Upper lobe of left lung (tissue), 4 donors: ENCODE measurements around the gene PWP1.

Experiments used
- CTCF ChIP-seq, 6 experiments: fragments of 450-650 bp in 4 of 6; fragments of 200-600 bp in 2 of 6; sonication (generic) in 2 of 6; IDR thresholded peaks; one replicate each; pipeline ENCODE4 v1.5.1; 2016 to 2019; ENCODE audit warnings: antibody characterized with exemption in 6 of 6
- POLR2A ChIP-seq, 4 donors: fragments of 450-650 bp; IDR thresholded peaks; one replicate each; pipeline ENCODE4 v1.5.1; 2016 to 2017; ENCODE audit warnings: antibody characterized with exemption in 4 of 4, mild to moderate bottlenecking in 2 of 4

- TF ChIP-seq CTCF (IDR thresholded peaks at IDR 0.05) = no peak
- TF ChIP-seq POLR2A (IDR thresholded peaks at IDR 0.05) = no peak
Measured at GRCh38 chr12:107718606-107719005, 33.0 kb downstream of the PWP1 start.
